HG03060 (cell line): ENCODE results near the gene UNC13A.

ENCODE experiments used
- ATAC-seq: cut with Tn5 transposase; IDR thresholded peaks from one replicate; pipeline ENCODE4 v1.9.1; 2021; ENCODE audit warnings: low read depth, moderate number of reproducible peaks; ENCODE audit not compliant: unreplicated experiment

Gene UNC13A

GRCh38 chr19:17673937-17674799 is 14.0 kb downstream of the UNC13A start:
- ATAC-seq = no peak

- no peak for ATAC-seq
Measured at GRCh38 chr19:17671906-17672305, 16.2 kb downstream of the UNC13A start.

GRCh38 chr19:17669419-17669818 is 18.7 kb downstream of the UNC13A start:
- ATAC-seq = no peak

- ATAC-seq = no peak
Measured at GRCh38 chr19:17665058-17665457, 23.1 kb downstream of the UNC13A start.

- ATAC-seq = no peak
Measured at GRCh38 chr19:17659996-17660395, 28.2 kb downstream of the UNC13A start.

- ATAC-seq = no peak
Measured at GRCh38 chr19:17658666-17659065, 29.5 kb downstream of the UNC13A start.

GRCh38 chr19:17658240-17658639 is 29.9 kb downstream of the UNC13A start:
- ATAC-seq = no peak

GRCh38 chr19:17656970-17657369 is 31.2 kb downstream of the UNC13A start:
- no peak for ATAC-seq

- no peak for ATAC-seq
Measured at GRCh38 chr19:17655751-17656472, 32.2 kb downstream of the UNC13A start.

- ATAC-seq = no peak
Measured at GRCh38 chr19:17654993-17655392, 33.2 kb downstream of the UNC13A start.

- ATAC-seq = no peak
Measured at GRCh38 chr19:17652627-17653026, 35.5 kb downstream of the UNC13A start.

- no peak for ATAC-seq
Measured at GRCh38 chr19:17648786-17649185, 39.4 kb downstream of the UNC13A start.

- no peak for ATAC-seq
Measured at GRCh38 chr19:17648097-17648660, 40.0 kb downstream of the UNC13A start.

GRCh38 chr19:17647071-17648020 is 40.8 kb downstream of the UNC13A start:
- no peak for ATAC-seq

GRCh38 chr19:17646441-17646840 is 41.7 kb downstream of the UNC13A start:
- ATAC-seq = no peak

GRCh38 chr19:17645339-17645963 is 42.7 kb downstream of the UNC13A start:
- ATAC-seq = no peak

GRCh38 chr19:17642656-17643055 is 45.5 kb downstream of the UNC13A start:
- no peak for ATAC-seq

- ATAC-seq = no peak
Measured at GRCh38 chr19:17641846-17642245, 46.3 kb downstream of the UNC13A start.

- ATAC-seq = no peak
Measured at GRCh38 chr19:17641181-17641580, 47.0 kb downstream of the UNC13A start.

GRCh38 chr19:17633700-17634099 is 54.5 kb downstream of the UNC13A start:
- no peak for ATAC-seq
